HG02981 (cell line): ENCODE data around the gene SEPTIN5.

Experiments used
- ATAC-seq: cut with Tn5 transposase; IDR thresholded peaks from one replicate; pipeline ENCODE4 v1.9.1; 2021; ENCODE audit warnings: mild to moderate bottlenecking, moderate library complexity; ENCODE audit not compliant: unreplicated experiment

SEPTIN5 gene

GRCh38 chr22:19732403-19733113 lies 18.3 kb downstream of the SEPTIN5 start:
- ATAC-seq = no peak

DNA sequence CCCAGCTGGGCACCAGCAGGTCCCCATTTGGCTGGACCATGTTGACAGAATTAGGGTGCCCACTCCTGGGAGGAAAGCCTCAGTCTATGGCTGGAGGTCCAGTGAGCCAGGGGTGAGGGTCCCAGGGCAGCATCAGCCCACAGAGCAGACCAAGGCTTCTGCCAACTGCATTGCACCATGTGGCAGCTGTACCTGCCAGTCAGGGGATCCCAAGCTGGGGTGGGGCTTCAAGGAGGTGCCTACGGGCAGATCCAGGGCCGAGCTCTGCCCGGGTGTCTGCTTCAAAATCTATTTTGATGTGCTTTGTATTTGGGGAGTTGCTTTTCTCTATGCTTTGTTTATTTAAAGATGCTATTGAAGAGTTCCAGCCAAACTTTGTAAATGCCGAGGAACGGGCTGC lies 19.5 kb downstream of the SEPTIN5 start:
- no peak for ATAC-seq

GRCh38 chr22:19734163-19734562 lies 19.9 kb downstream of the SEPTIN5 start:
- ATAC-seq = no peak

DNA sequence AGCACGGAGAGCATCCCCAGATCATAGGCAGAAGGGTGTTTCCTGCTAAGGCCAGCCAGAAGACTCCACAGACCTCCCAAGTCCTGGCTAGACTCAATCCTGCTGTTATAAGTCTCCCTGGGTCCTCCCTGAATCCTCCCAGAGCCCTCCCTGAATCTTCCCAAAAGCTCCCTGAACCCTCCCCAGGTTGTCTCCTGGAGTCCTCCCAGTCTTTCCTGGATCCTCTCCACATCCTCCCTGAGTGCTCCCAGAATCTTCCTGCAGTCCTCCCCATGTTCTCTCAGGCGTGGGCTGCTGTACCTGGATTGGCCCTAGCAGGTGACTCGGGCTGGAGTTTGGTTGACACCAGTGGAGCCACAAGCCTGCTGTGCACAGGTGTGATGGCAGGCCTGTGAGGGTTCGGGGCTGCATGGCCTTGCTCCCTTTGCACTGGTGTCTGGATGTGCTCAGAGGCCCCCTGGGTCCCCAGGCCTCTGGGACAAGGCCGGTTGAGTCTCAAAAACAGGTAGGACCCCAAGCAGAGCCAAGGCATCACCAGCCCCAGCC lies 20.6 kb downstream of the SEPTIN5 start:
- ATAC-seq = no peak

DNA sequence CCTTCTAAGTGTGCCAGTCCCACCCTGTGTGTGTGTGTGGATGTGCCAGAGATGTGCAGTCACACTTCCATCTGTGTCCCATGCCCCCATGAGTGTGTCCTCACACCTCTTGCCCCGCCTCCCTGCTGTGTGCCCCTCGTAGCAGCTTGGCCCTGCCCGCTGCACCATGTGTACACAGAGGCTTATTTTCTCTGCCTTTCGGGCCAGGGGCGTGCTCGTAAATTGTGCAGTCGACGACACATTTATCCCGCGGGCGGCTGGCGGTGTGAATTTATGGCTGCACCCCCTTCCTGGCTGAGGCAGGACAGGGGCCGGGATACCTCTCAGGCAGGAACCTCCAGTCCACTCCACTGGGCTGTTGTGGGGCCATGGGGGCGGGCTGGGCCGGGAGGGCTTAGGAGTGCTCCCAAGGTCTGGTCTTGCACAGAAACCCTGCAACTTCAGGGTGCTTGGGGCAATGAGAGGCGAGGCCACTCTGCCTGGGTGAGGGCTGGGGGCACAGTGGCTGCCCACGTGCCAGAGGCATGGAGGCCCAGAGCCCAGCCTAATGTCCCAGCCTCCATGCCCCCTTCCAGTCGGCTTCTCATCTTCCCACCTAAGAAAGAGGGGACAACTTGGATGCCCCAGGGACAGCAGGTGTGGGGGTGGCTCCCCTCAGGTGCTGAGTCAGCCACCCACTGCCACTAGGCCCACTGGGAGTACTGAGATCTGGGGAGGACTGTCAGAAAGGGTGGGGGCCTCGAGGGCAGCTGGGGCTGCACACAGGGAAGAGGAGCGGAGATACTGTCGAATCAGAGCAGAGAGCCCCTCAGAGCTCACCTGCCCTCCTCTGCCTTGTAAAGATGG lies 21.6 kb downstream of the SEPTIN5 start:
- ATAC-seq = no peak

DNA sequence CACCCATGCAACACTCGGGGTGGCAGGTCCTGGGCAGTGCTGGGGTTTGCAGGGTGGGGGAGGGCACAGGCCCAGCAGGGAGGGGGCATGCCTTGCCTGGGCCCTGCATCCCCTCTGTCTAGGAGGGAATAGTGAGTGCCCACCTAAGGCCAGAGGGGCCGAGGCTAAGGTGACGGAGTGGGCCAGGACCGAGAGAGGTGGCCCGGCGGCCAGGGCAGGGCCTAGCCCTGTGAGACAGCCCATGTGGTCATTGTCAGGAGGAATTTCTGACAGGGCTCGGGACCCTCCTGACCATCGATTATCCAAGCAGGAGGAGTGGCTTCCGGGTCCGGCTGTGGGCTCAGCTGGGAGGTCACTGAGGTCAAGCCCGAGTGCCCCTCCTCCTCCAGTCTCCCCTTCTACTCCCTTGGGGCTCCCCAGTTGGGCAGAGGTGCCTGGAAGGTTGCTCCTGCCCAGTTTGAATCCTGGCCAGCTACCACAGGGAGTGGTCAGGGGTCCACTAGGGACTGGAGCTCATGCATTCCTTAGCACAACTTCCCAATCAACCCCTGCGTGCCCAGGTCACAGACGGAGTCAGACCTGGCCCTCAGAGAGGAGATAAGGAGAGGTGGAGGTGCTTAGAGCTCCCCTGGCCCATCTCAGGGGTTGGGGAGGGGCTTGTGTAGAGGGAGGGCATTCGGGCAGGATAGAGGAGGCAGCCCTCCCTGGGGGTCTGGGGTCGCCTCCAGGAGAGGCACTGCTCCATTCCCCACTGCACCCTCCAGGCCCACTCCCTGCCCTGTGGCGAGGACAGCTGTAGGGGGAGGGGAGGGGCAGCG lies 23.8 kb downstream of the SEPTIN5 start:
- no peak for ATAC-seq

DNA sequence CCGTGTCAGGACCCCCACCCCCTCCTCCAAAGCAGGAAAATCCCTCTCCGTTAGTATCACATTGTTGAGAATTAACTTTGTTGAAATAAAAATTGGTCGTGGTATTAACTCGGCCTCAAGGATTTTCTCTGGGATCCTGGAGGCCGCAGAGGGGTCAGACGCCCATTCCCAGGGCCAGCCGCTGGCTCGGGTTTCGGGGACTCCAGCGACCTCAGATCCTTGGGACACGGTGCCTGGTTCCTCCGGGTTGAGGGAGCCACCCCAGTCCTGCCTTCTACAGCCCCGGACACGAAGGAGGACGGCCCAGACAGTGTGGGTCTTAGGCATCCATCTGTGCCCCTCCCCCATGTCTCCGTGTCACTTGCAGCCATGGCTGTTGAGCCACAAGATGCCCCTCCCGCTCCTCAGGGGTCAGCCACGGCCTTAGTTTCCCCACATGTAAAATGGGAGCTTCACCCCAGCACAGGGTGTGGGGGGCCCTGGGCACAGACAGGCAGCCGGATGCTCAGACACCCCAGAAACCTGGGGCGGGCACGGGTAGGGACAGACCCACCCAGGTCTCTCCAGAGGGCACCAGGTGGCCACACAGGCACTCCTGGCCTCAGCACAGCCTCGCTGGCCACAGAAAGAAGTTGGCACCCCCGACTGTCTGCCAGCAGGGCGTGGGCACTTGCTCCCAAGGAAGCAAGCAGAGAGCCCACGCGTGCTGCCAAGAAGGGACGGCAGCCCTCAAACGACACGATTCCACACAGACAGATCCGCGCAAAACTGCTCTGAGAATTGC lies 24.6 kb downstream of the SEPTIN5 start:
- no peak for ATAC-seq

DNA sequence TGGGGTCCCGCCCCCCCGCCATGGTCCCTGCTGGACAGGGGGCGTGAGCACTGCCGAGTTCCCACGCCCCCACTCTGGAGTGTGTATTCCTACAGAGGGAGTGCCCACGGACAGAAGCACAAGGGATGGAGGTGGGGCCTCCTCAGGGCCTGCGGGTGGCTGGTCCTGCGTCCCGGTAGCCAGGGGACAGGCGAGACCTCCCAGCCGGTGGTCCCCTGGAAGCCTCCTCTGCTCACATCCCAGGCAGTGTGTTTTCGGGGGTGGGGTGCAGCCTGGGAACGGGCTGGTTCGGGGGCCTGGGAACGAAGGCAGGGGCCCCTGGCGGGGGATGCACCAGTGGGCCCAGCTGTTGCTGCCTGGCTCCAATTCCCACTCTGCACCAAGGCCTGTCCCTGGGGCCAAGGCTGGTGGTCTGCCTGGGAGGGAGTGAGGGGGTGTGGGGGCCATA lies 25.2 kb downstream of the SEPTIN5 start:
- no peak for ATAC-seq

DNA sequence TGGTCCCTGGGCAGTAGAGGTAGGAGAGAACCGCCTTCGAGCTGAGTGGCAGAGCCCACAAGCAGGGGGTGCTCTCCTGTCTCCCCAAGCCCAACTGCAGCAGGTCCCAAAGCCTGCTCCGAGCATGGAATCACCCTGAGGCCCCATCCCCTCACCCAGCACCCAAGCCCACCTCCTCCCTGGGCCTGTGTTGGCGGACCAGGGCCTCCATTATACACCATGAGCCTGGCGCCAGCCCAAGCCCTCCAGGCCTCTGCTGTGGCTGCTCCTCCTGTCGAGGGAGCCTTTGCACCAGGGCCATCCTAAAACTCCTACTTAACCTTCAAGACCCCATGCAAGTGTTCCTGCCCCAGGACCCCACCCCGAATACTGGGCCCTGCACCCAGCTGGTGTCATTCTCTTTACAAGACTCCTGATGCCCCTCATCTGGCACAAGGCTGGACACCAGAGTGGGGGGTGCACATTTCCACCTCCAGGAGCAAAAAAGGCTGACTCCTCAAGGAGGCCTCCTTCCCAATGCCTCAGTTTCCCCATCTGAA lies 25.7 kb downstream of the SEPTIN5 start:
- no peak for ATAC-seq

DNA sequence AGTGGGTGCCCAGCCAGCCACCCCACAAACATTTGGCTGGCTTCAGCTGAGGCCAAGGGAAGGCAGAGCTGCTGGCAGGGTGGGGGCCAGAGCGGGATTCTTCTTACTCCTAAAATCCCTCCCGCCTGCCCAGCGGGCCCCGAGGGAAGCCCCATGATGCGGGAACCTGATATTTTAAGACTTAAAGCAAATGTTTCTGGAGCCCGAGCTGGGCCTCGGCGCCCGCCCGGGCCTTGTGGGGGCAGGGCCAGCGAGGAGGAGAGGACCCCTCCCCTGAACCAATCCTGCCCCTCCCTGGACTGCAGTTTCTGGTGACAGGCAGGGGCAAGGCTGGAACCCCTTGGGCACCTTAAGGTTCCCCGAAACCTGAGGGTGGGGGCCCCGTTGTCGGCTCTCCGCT lies 26.3 kb downstream of the SEPTIN5 start:
- no peak for ATAC-seq

DNA sequence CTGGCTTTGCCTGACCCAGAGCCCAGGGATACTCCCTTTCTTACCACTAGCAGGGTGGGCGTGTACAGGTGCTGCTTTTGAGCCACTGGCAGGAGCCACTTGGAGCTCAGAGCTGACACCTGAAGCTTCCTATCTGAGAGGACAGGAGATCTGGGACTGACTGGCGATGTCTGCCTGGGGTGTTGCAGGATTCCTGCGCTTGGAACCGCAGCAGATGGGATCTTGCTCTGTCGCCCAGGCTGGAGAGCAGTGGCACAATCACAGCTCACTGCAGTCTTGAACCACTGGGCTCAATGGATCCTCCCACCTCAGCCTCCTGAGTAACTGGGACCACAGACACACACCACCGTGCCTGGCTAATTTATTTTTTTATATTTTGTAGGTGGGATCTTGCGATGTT lies 26.8 kb downstream of the SEPTIN5 start:
- ATAC-seq = no peak

GRCh38 chr22:19742160-19743066 lies 28.1 kb downstream of the SEPTIN5 start:
- no peak for ATAC-seq

GRCh38 chr22:19743081-19743480 lies 28.8 kb downstream of the SEPTIN5 start:
- no peak for ATAC-seq

DNA sequence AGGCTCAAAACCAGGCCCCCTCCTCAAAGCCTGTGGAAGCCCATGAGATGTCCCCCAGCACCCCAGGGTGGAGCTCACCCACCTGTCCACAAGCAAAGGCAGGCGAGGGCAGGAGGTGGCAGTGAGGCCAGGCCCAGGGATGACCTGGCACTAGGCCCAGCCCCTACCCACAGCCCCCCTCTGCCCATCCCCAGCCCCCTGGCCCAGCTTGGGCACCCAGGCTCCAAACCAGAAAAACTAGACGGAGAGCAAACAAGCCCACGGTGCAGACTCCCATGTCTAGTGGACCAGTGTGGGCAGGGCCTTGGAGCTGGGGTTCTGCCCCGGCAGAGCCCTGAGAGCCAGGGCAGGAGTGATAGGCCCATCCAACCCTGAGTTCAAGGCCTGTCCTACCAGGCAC lies 29.3 kb downstream of the SEPTIN5 start:
- ATAC-seq = no peak

DNA sequence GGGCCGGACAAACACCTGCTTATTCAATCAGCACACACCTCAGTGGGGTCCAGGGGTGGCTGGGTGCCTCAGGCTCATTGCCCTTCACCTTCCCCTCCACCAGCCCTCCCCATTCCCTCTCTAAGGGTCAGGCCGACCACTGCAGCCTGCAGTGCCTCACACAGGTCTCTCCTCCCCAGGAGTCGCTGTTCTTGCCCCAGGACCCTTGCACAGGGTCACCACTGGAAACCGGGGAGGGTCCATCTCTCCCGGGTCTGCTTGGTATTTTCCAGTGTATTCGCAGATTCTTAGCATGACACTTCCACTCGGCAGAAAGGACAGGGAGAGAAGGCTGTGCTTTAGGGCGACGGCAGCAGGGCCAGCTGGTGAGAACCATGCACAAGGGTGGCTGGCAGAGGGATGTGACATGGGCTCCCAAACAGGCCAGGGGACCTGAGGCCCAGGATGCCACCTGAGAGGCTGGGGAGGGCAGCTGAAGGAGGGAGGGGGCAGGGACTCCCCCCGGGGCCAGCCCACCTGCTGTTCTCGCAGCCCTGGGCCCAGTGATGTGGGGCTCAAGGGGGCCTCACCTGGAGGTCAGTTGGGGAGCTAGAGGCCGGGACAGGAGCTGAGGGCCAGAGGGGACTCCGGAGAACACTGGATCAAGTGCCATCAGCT lies 30.2 kb downstream of the SEPTIN5 start:
- ATAC-seq = no peak

DNA sequence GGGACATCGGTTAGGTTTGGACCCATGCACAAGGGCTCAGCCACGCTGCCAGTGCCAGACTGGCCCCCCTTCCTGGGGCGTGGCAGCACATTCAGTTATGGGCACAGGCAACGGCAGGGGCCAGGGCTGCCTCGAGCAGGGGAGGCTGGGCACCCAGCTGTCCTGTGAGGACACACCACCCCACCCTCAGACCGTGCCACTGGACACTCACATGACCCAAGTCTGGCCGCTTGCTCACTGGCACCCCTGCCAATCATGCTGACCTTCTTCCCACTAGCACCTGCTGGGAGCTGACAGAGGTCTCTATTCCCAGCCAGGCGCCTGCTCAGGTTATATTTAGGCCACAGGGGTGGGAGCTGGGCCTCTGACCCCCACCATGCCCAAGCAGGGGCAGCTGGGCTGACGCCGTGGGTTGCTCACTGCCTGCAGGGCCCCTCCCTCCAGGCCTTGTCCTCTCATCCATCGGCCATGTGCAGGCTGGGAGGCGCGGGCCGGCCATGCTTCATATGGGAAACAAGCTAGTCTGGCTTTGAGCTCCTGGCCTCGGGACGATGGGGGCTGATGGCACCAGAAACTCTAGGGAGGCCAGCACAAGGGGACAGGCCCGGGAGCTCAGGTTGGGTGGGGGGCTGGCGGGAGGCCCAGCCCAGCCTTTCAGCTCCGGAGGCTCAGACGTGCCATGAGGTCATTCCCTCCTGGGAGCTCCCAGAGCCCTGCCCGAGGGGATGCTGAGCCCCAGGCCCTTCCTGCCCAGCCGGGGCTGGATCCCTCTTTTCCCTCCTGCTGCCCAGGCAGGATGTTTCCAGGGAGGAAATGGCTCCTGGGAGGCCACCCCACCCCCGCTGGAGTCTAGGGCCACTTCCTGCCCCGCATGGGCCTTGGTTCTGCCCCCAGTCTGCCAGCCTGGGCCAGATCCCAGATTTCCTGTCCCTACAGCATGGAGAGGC lies 31.1 kb downstream of the SEPTIN5 start:
- ATAC-seq = no peak

DNA sequence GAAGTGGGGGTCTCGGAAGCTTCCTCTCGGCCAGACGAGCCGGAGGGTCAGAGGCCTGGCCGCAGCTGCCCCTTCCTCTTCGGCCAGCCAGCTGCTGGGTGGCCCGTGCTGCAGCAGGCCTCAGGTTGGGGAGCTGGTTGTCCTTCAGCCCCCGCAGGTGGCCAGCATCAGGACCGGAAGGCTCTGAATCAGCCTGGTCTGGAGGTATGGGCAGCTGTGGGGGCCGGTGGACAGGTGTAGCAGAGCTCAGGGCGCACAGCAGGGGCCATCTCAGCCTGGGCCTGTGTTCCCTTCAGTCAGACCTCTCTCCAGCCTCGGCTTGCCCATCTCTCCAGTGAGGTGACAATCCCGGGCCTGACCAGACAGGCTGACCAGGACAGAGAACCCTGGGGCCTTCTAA lies 32.4 kb downstream of the SEPTIN5 start:
- no peak for ATAC-seq
